Mesenchymal stem cell (in vitro differentiated cells and primary cell): ENCODE measurements around the gene MEN1.

ENCODE experiments used
- DNase-seq: peaks from one replicate; pipeline ENCODE4 v3.0.0-alpha.2; 2013
- H2AFZ ChIP-seq: one replicate; pipeline ENCODE4 v1.6.1; 2013; ENCODE audit warnings: low read depth, mild to moderate bottlenecking, control low read depth, inconsistent platforms, low read length, moderate library complexity
- H2AK5ac ChIP-seq: 2 replicates; pipeline ENCODE4 v1.6.1; 2013; ENCODE audit warnings: low read length, moderate library complexity, mild to moderate bottlenecking, inconsistent platforms; ENCODE audit not compliant: severe bottlenecking
- H2BK120ac ChIP-seq: one replicate; pipeline ENCODE4 v1.6.1; 2013; ENCODE audit warnings: low read depth, mild to moderate bottlenecking, inconsistent platforms, low read length, moderate library complexity
- H2BK12ac ChIP-seq, 2 experiments: one replicate each; pipeline ENCODE4 v1.6.1; 2013; ENCODE audit warnings: inconsistent platforms in 2 of 2, low read length in 2 of 2, mild to moderate bottlenecking in 2 of 2, moderate library complexity in 2 of 2, control low read depth in 1 of 2
- H2BK15ac ChIP-seq: one replicate; pipeline ENCODE4 v1.6.1; 2013; ENCODE audit warnings: mild to moderate bottlenecking, low read depth, inconsistent platforms; ENCODE audit not compliant: poor library complexity, severe bottlenecking
- H2BK5ac ChIP-seq: 2 replicates; pipeline ENCODE4 v1.6.1; 2013; ENCODE audit warnings: low read depth, mild to moderate bottlenecking, low read length, control low read depth, inconsistent platforms; ENCODE audit not compliant: poor library complexity, severe bottlenecking
- H3K14ac ChIP-seq, 2 experiments: one replicate each; pipeline ENCODE4 v1.6.1; 2013; ENCODE audit warnings: inconsistent platforms in 2 of 2, low read length in 2 of 2, control low read depth in 1 of 2, mild to moderate bottlenecking in 1 of 2, moderate library complexity in 1 of 2
- H3K18ac ChIP-seq, 2 experiments: one replicate each; pipeline ENCODE4 v1.6.1; 2013; ENCODE audit warnings: inconsistent platforms in 2 of 2, low read length in 2 of 2, control low read depth in 1 of 2, low read depth in 1 of 2, mild to moderate bottlenecking in 1 of 2
- H3K23ac ChIP-seq, 2 experiments: one replicate each; pipeline ENCODE4 v1.6.1; 2013; ENCODE audit warnings: inconsistent platforms in 2 of 2, low read length in 2 of 2, mild to moderate bottlenecking in 2 of 2, moderate library complexity in 2 of 2, control low read depth in 1 of 2
- H3K27ac ChIP-seq: 2 replicates; pipeline ENCODE4 v1.5.1; 2013; ENCODE audit warnings: mild to moderate bottlenecking, moderate library complexity, low read length, control low read depth, inconsistent platforms; ENCODE audit not compliant: poor library complexity, severe bottlenecking
- H3K27me3 ChIP-seq, 2 experiments: 2 replicates each; pipeline versions ENCODE4 v1.6.1 to v1.7.0; 2013; ENCODE audit warnings: low read length in 2 of 2, mild to moderate bottlenecking in 2 of 2, moderate library complexity in 2 of 2, control low read depth in 1 of 2, inconsistent platforms in 1 of 2; ENCODE audit not compliant: control insufficient read depth in 1 of 2, insufficient read depth in 1 of 2
- H3K36me3 ChIP-seq, 2 experiments: 2 replicates each; pipeline versions ENCODE4 v1.6.1 to v1.7.0; 2013; ENCODE audit warnings: low read length in 2 of 2, control low read depth in 1 of 2, inconsistent platforms in 1 of 2, low read depth in 1 of 2, mild to moderate bottlenecking in 1 of 2; ENCODE audit not compliant: insufficient read depth in 2 of 2, control insufficient read depth in 1 of 2
- H3K4ac ChIP-seq, 2 experiments: one replicate each; pipeline ENCODE4 v1.6.1; 2013; ENCODE audit warnings: inconsistent platforms in 2 of 2, low read length in 2 of 2, mild to moderate bottlenecking in 2 of 2, moderate library complexity in 2 of 2, control low read depth in 1 of 2, low read depth in 1 of 2
- H3K4me1 ChIP-seq: 2 replicates; pipeline ENCODE4 v1.6.1; 2013; ENCODE audit warnings: low read depth, low read length, control low read depth; ENCODE audit not compliant: control insufficient read depth, insufficient read depth
- H3K4me2 ChIP-seq: 2 replicates; pipeline ENCODE4 v1.6.1; 2013; ENCODE audit warnings: low read length, mild to moderate bottlenecking, inconsistent platforms; ENCODE audit not compliant: poor library complexity, severe bottlenecking
- H3K4me3 ChIP-seq, 2 experiments: 2 replicates each; pipeline versions ENCODE4 v1.5.1 to v1.7.0; 2013; ENCODE audit warnings: low read length in 2 of 2, mild to moderate bottlenecking in 2 of 2, control low read depth in 1 of 2, low read depth in 1 of 2; ENCODE audit not compliant: insufficient read depth in 1 of 2
- H3K79me1 ChIP-seq: replicated peaks from 2 replicates; pipeline ENCODE4 v1.6.1; 2013; ENCODE audit warnings: mild to moderate bottlenecking, control low read depth, low read length, inconsistent platforms; ENCODE audit not compliant: poor library complexity, severe bottlenecking
- H3K9ac ChIP-seq: 2 replicates; pipeline ENCODE4 v1.7.0; 2013; ENCODE audit warnings: mild to moderate bottlenecking, low read length, moderate library complexity
- H3K9me3 ChIP-seq: 2 replicates; pipeline ENCODE4 v1.7.0; 2013; ENCODE audit warnings: mild to moderate bottlenecking, low read length; ENCODE audit not compliant: control insufficient read depth
- H4K8ac ChIP-seq: one replicate; pipeline ENCODE4 v1.6.1; 2013; ENCODE audit warnings: inconsistent platforms, mild to moderate bottlenecking, low read length, moderate library complexity
- H4K91ac ChIP-seq: one replicate; pipeline ENCODE4 v1.6.1; 2013; ENCODE audit warnings: mild to moderate bottlenecking, low read length, inconsistent platforms
- WGBS: methylation state at CpG from one replicate; pipeline ENCODE4 v1.1.7; 2013; ENCODE audit warnings: mixed read lengths; 5-methylcytosine and 5-hydroxymethylcytosine counted together

The MEN1 gene

GRCh38 chr11:64768300-64768694 is 42.1 kb downstream of the MEN1 start:
- Histone ChIP-seq H3K27ac (no peak overlapping the region), H3K4ac (no peak overlapping the region), H2BK5ac (no peak overlapping the region), H3K4me2 (no peak overlapping the region), H3K18ac (no peak overlapping the region), H3K9me3 (no peaks in the 10 kb centered on the region), H3K23ac (no peak overlapping the region), H2AK5ac (no peak overlapping the region), H3K27me3 (no peaks in the 10 kb centered on the region), H3K79me1 (peaks cover 32% of the 10 kb centered on the region), H3K36me3 (peaks cover 78 to 92% of the 10 kb centered on the region in 2 experiments), H4K8ac (no peak overlapping the region), H3K4me1 (peaks cover 18% of the 10 kb centered on the region), H3K9ac (no peak overlapping the region), H3K14ac (no peak overlapping the region), H2BK120ac (no peak overlapping the region), H2BK12ac (no peak overlapping the region), H3K4me3 (no peak overlapping the region), H2BK15ac (no peak overlapping the region), H4K91ac (no peak overlapping the region), H2AFZ (no peak overlapping the region)
- over 99% methylated on average over 6 of the region's 6 CpGs for WGBS
- DNase-seq = no peak

- H3K18ac ChIP-seq = no peak overlapping the region
- H4K8ac ChIP-seq = no peak overlapping the region
- H2AFZ ChIP-seq = no peak overlapping the region
- H2BK15ac ChIP-seq = no peak overlapping the region
- no peak overlapping the region for H3K14ac ChIP-seq
- H3K27ac ChIP-seq = no peak overlapping the region
- H3K4me1 ChIP-seq = peaks cover 23% of the 10 kb centered on the region
- no peak overlapping the region for H3K9ac ChIP-seq
- H3K79me1 ChIP-seq = peaks cover 32% of the 10 kb centered on the region
- no peak overlapping the region for H3K4me2 ChIP-seq
- no peaks in the 10 kb centered on the region for H3K9me3 ChIP-seq
- no peak overlapping the region for H3K4ac ChIP-seq
- peak; percentile 74 for DNase-seq
- H2BK5ac ChIP-seq = no peak overlapping the region
- no peaks in the 10 kb centered on the region for H3K27me3 ChIP-seq
- H3K23ac ChIP-seq = no peak overlapping the region
- WGBS = 79% methylated on average over 18 of the region's 19 CpGs
- no peak overlapping the region for H3K4me3 ChIP-seq
- H2AK5ac ChIP-seq = no peak overlapping the region
- H4K91ac ChIP-seq = no peak overlapping the region
- H2BK12ac ChIP-seq = no peak overlapping the region
- H3K36me3 ChIP-seq = peaks cover 75 to 92% of the 10 kb centered on the region in 2 experiments
- no peak overlapping the region for H2BK120ac ChIP-seq
Measured at GRCh38 chr11:64767344-64768299, 42.7 kb downstream of the MEN1 start.

- no peak overlapping the region for H2BK12ac ChIP-seq
- H3K27me3 ChIP-seq = no peaks in the 10 kb centered on the region
- no peak overlapping the region for H3K27ac ChIP-seq
- no peaks in the 10 kb centered on the region for H3K9me3 ChIP-seq
- no peak overlapping the region for H2BK15ac ChIP-seq
- no peak overlapping the region for H2AK5ac ChIP-seq
- H3K79me1 ChIP-seq = peaks cover 32% of the 10 kb centered on the region
- H3K4me3 ChIP-seq = no peak overlapping the region
- no peak overlapping the region for H3K4me2 ChIP-seq
- H2BK5ac ChIP-seq = no peak overlapping the region
- WGBS = 96% methylated on average over 4 of the region's 11 CpGs
- no peak overlapping the region for H3K14ac ChIP-seq
- no peak overlapping the region for H3K18ac ChIP-seq
- no peak overlapping the region for H4K91ac ChIP-seq
- DNase-seq = no peak
- no peak overlapping the region for H4K8ac ChIP-seq
- H3K4me1 ChIP-seq = peaks cover 29% of the 10 kb centered on the region
- H3K9ac ChIP-seq = no peak overlapping the region
- H3K23ac ChIP-seq = no peak overlapping the region
- no peak overlapping the region for H2AFZ ChIP-seq
- H2BK120ac ChIP-seq = no peak overlapping the region
- H3K4ac ChIP-seq = no peak overlapping the region
- peaks cover 81 to 91% of the 10 kb centered on the region in 2 experiments for H3K36me3 ChIP-seq
Measured at GRCh38 chr11:64766881-64767280, 43.5 kb downstream of the MEN1 start.

GRCh38 chr11:64765851-64766665 is 44.3 kb downstream of the MEN1 start:
- Histone ChIP-seq H3K79me1 (peaks cover 30% of the 10 kb centered on the region), H2BK5ac (no peak overlapping the region), H3K4me2 (no peak overlapping the region), H2BK15ac (no peak overlapping the region), H2AK5ac (no peak overlapping the region), H3K14ac (no peak overlapping the region), H2BK12ac (no peak overlapping the region), H3K36me3 (peaks cover 79 to 83% of the 10 kb centered on the region in 2 experiments), H3K4ac (no peak overlapping the region), H3K27ac (no peak overlapping the region), H2AFZ (no peak overlapping the region), H3K4me3 (no peak overlapping the region), H3K27me3 (no peaks in the 10 kb centered on the region), H3K23ac (no peak overlapping the region), H3K9ac (no peak overlapping the region), H3K9me3 (no peaks in the 10 kb centered on the region), H2BK120ac (no peak overlapping the region), H3K4me1 (peaks cover 32% of the 10 kb centered on the region), H4K91ac (no peak overlapping the region), H4K8ac (no peak overlapping the region), H3K18ac (no peak overlapping the region)
- no peak for DNase-seq
- WGBS = 96% methylated on average over 35 of the region's 42 CpGs
